B cell (primary cell): ENCODE measurements around the gene APBA2.

Experiments used
- EZH2 ChIP-seq: IDR thresholded peaks from 2 replicates; pipeline ENCODE4 v1.6.1; 2012; ENCODE audit warnings: borderline replicate concordance, low read depth, mild to moderate bottlenecking, moderate library complexity, low read length; ENCODE audit not compliant: insufficient read depth, poor library complexity, severe bottlenecking
- TF ChIP-seq, protein P1 (sequence below): fragments of 200-600 bp; IDR thresholded peaks from one replicate; pipeline ENCODE4 v1.8.0; 2022; ENCODE audit warnings: antibody characterized with exemption, mild to moderate bottlenecking

DNA sequence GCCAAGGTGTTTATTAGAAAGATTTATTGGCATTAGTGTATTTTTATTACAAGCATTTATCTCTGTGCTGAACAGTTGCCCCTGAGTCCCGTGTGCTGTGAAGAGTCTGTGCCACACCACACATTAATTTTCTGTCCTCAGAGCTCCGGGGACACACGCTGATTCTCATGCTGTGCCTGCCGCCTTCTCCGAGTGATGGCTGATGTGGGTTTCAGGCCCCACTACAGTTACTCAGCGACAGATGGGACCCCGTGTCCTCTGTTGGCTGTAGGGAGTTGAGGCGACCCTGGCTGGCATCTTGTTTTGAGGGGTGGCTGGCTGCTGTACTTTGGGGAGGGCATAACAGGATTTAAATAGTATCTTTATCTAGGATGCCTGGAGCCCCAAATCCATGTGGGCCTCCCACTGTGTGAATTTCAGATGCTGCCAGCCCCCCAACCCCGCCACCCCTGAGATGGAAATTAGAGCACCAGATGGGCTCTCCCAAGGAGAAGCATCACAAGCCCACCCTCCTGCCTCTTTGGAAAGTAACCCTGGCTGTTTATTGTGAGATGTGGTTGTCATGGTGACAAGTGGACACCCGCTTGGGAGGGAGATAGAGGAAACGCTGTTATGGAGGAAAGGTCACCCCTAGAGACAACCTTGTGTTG lies 185.6 kb downstream of the APBA2 start:
- TF ChIP-seq EZH2 = no peak
- TF ChIP-seq, protein P1, sequence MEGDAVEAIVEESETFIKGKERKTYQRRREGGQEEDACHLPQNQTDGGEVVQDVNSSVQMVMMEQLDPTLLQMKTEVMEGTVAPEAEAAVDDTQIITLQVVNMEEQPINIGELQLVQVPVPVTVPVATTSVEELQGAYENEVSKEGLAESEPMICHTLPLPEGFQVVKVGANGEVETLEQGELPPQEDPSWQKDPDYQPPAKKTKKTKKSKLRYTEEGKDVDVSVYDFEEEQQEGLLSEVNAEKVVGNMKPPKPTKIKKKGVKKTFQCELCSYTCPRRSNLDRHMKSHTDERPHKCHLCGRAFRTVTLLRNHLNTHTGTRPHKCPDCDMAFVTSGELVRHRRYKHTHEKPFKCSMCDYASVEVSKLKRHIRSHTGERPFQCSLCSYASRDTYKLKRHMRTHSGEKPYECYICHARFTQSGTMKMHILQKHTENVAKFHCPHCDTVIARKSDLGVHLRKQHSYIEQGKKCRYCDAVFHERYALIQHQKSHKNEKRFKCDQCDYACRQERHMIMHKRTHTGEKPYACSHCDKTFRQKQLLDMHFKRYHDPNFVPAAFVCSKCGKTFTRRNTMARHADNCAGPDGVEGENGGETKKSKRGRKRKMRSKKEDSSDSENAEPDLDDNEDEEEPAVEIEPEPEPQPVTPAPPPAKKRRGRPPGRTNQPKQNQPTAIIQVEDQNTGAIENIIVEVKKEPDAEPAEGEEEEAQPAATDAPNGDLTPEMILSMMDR = no peak
